D721Med (cell line): ENCODE measurements around the gene GPR12.

Experiments used
- DNase-seq: peaks from one replicate; pipeline ENCODE4 v3.0.0; 2011; ENCODE audit warnings: low spot score; ENCODE audit not compliant: insufficient read length
- FAIRE-seq: peaks from 2 replicates; lab custom pipeline; 2011; peaks lifted over from hg19 to GRCh38; lab: Jason Lieb, UNC
- TF ChIP-seq, protein P1 (sequence below): IDR thresholded peaks from 2 replicates; pipeline ENCODE4 v1.5.1; 2012; ENCODE audit warnings: mild to moderate bottlenecking, control low read depth; ENCODE audit not compliant: insufficient read depth; ENCODE audit errors: missing control alignments

The GPR12 gene, protein sequence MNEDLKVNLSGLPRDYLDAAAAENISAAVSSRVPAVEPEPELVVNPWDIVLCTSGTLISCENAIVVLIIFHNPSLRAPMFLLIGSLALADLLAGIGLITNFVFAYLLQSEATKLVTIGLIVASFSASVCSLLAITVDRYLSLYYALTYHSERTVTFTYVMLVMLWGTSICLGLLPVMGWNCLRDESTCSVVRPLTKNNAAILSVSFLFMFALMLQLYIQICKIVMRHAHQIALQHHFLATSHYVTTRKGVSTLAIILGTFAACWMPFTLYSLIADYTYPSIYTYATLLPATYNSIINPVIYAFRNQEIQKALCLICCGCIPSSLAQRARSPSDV

DNA sequence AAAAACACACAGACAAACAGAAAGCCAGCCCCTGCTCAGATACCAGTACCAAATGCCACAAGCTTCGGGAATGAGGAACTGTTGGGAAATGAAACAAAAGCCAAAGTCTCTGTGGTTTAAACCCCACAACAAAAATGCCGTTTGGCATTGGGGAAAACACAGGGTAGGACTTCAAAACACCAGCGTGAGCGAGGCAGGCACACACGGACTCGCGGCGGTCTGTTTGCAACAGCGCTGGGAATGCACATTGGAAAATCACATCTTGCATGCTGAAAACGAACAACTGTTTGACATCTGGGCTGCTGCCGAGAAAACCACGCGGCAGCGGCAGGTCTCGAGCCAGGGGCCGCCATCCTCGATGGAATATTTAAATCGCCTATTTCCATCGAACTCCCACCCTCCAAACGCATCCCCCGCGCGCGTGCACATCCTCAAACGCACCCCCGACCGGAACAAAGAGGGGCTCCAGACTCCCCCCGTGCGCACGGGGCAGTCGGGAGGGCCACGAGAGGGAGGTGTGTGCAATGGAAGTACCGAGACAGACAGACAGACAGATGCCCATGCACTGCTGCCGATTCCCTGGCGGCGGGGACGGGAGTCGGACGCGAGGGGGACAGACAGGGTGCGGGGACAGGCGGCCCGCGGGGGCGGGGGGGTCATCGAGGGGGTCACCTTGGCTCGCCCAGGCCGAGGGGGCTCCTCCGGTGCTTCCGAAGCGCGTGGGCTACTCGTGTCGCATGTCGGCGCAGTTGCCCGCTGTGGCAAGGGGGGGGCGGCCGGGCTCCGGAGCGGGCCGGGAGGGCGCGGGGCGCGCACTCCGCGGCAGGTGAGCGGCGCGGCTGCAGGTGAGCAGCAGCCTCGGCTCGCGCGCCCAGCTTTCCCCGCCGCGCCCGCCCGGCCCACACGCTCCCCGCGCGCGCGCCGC is at the start of gene GPR12:
TSS of gene GPR12 (minus strand) at position 880 of the 925 bp plus-strand sequence. CDS start 959 bp downstream, outside the sequence.
- TF ChIP-seq, protein P1, sequence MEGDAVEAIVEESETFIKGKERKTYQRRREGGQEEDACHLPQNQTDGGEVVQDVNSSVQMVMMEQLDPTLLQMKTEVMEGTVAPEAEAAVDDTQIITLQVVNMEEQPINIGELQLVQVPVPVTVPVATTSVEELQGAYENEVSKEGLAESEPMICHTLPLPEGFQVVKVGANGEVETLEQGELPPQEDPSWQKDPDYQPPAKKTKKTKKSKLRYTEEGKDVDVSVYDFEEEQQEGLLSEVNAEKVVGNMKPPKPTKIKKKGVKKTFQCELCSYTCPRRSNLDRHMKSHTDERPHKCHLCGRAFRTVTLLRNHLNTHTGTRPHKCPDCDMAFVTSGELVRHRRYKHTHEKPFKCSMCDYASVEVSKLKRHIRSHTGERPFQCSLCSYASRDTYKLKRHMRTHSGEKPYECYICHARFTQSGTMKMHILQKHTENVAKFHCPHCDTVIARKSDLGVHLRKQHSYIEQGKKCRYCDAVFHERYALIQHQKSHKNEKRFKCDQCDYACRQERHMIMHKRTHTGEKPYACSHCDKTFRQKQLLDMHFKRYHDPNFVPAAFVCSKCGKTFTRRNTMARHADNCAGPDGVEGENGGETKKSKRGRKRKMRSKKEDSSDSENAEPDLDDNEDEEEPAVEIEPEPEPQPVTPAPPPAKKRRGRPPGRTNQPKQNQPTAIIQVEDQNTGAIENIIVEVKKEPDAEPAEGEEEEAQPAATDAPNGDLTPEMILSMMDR, result no peak
- DNase-seq (no peak), FAIRE-seq (no peak)

DNA sequence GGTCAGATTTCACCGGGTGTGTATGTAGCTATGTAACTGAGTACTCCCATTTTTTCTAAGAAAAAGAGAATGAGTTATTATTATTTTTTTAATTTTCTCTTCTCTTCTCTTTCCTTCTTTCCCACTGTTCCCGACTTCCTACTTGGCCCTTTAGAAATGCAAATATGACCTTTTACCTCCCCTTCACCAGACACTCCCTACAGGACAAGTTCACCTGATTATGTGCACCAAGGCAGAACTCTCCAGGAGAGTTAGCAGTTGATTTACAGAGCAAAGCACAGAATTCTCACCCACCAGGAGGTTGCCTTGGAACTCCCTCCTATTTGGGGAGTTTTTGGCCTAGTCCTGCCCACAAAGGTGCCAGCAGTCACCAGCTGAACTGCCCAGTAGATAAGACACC is 49.5 kb upstream of the GPR12 start:
- FAIRE-seq (no peak), DNase-seq (no peak)
- TF ChIP-seq, protein P1, result no peak

DNA sequence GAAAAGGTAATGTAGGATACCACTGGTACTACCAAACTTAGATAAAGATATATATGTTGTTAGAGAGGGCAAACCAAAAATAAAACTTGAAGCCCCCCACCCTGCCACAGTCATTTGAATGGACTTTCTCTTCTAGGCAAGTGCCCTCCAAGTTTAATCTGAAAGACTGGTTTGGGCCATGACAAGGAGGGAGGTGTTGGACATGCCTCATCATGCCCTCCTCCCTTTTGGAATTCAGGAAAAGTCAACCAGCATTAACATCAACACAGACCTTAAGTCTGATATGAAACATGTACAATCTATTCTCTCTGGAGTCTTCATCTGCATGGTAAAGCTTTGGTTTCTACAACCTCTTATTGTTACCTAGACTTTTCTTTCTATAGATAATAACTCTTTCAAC is 46.3 kb upstream of the GPR12 start:
- no peak for DNase-seq
- no peak for FAIRE-seq
- TF ChIP-seq, protein P1, result no peak

DNA sequence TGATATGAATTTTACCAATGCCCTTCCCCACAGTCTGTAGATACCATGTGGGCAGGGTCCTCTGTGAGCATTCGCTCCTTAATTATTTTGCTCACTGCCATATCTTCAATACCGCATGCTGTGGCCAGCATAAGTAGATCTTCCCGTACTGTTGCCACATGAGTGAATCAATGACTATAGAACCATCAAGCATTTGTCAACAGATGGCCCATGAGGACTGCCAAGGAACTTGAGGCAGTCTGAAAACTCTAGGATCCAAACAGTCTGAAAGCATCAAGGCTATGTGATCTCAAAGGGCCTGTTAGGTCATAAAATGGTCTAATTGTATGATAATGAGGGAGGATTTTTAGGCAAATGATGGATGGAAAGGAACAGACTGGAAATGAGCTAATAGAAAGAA is 27.4 kb upstream of the GPR12 start:
- TF ChIP-seq, protein P1, result no peak
- DNase-seq (no peak), FAIRE-seq (no peak)

DNA sequence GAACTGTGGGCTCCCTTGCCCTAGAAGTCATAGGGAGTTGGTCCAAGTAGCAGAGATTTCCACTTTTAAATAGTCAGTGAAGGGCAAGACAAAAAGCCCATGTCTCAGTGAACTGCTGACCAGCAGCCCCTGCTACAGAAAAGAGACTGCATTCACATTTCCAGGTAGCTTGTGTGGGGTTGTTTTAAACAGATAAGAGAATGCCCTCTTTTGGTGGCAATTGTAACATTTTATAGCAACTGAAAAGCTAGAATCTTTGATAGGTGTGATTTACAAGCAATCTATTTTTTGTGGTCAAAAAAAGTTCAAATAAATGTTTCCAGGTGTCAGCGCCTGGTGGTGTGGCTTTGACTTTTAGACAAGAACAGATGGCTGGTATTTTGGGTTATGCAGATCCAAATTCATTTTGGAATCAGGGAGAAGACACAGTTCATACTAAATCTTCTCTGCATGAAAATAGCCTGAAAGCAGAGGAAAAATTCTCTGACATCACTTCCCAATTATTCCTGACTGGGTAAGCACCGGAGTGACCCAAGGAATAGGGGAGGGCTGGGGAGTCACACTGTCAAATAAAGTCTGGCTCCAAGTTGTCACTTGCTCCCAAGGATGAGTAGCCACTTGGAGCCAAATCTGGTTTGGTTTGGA is 26.2 kb upstream of the GPR12 start:
- TF ChIP-seq, protein P1, result no peak
- FAIRE-seq (no peak), DNase-seq (no peak)

GRCh38 chr13:26785838-26786630 is 25.4 kb upstream of the GPR12 start:
- DNase-seq, result no peak
- no peak for FAIRE-seq
- TF ChIP-seq, protein P1, result no peak
